Non-pigmented ciliary epithelial cell (primary cell): ENCODE results near the gene PANX1.
"Not testable (repeated sequence)": the region's sequence is repeated elsewhere in the genome, so short reads cannot be mapped to it uniquely, and the experiment has no call there.

Experiments used
- DNase-seq: peaks from one replicate; pipeline ENCODE4 v3.0.0-alpha.2; 2010; ENCODE audit warnings: low read depth

Gene PANX1

GRCh38 chr11:94150056-94150455 is 21.4 kb downstream of the PANX1 start:
- no peak for DNase-seq

DNA sequence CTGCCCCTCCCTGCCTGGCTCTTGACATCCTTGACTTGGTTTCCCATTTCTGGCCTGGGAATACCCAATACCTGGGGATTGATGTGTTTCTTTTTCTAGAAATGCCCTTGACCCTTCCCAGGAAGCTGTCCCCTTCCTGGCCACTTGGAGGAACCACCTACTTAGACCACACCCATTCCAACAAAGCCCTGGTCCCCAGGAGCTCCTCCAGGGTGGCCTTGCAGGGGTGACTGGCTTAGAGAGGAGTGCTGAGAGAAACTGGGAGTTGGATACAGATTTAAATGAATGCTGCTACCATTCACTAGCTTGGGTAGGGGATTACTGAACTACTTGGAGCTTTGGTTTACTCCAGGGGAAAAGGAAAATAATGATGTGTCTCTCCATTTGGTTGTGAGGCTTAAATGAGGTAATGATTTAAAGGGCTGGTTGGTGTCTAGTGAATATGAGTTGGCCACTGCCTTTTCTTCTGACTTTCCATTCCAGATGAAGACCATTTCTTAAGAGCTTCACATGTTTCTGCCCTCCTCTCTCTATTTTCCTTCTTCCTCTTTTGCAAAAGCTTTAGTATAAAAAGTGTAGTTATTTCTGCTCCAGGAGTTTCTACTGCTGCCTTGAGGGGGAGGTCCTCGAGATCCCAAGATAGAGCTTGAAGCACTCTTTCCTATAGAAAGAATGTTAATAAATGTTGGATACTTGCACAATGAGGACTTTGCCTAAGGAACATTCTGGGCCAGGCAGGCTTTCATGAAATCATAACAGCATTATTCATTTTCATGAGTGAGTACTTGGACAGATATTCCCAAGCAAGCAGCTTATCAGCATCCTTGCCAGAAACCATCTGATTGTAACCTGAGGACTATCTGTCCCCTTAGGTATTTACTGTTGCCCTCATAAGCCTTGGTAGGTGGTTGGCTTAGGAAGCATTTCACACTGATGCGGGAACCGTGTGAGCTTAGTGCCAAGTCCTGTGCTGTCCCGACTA is 22.4 kb downstream of the PANX1 start:
- no peak for DNase-seq

- no peak for DNase-seq
These were observed 23.4 kb downstream of the PANX1 start for GRCh38 chr11:94151903-94152677.

GRCh38 chr11:94152678-94153065 is 24.0 kb downstream of the PANX1 start:
- DNase-seq: no peak

- no peak for DNase-seq
These were observed 24.7 kb downstream of the PANX1 start for GRCh38 chr11:94153320-94153719.

- DNase-seq: no peak
These were observed 25.6 kb downstream of the PANX1 start for GRCh38 chr11:94154095-94154856.

- DNase-seq: not testable (repeated sequence)
These were observed 28.7 kb downstream of the PANX1 start for GRCh38 chr11:94157339-94157738.

- no peak for DNase-seq
These were observed 40.2 kb downstream of the PANX1 start for GRCh38 chr11:94168882-94169281.

DNA sequence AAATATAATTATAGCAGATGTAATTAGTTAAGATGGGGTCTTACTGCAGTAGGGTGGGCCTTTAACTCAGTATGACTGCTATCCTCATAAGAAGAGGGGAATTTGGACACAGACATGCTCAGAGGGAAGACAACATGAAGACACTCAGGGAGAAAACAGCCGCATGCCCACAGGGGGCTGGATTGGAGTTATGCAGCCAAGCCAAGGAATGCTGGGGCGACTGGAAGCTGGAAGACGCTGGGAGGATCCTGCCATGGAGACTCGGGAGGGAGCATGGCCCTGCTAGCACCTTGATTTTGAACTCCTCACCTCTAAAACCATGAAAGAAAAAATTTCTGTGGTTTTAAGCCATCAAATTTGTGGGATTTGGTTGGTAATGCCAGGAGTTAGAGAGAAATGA is 40.9 kb downstream of the PANX1 start:
- DNase-seq: no peak

- no peak for DNase-seq
These were observed 41.4 kb downstream of the PANX1 start for GRCh38 chr11:94169930-94170545.

- no peak for DNase-seq
These were observed 42.3 kb downstream of the PANX1 start for GRCh38 chr11:94170953-94171352.

DNA sequence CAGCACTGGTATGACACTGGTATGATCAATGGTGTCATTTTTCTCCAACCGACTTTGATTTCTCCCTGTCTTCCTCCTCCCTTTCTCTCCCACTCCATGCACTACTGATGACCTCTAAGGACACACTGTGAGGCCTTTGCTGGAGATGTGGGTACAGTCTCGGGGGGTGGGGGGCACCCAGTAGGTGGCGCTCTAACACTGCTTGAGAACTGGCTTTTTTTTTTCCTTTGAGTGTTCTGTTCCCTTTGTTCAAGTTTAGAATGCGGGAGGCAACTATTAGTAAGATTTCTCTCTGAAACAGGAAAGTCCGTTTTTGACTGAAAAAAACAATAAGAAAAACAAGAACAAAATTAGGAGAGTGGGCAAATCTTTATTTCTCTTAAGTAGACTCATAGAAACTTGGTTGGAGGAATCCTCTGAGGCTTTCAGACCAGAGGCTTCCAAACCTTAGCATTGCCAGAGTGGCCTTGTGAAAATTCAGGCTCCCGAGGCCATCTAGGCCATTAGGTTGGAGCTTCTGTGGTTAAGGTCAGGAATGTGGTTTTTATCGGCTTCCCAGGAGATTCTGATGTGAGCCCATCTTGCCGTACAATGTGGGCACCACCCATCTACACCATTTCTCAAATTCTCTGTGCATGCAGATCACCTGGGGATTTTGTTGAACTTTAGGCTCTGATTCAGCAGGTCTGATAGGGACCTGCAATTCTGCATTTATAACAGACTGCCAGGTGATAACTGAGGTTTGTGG is 43.2 kb downstream of the PANX1 start:
- DNase-seq: no peak

- DNase-seq: peak; percentile 76
These were observed 46.9 kb downstream of the PANX1 start for GRCh38 chr11:94175535-94175934.

DNA sequence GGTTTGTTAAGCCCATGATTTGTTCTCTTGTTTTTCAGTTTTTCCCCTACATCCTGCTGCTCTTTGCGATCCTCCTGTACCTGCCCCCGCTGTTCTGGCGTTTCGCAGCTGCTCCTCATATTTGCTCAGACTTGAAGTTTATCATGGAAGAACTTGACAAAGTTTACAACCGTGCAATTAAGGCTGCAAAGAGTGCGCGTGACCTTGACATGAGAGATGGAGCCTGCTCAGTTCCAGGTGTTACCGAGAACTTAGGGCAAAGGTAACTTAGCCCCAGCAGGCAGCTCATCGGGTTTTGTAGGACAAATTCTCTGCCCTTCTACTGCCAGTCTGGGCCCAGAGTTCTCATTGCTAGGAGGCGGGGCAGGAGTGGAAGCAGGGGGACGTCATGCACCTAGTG is 49.7 kb downstream of the PANX1 start:
- DNase-seq: no peak

- DNase-seq: no peak
These were observed 51.1 kb downstream of the PANX1 start for GRCh38 chr11:94179696-94180095.

- no peak for DNase-seq
These were observed 52.9 kb downstream of the PANX1 start for GRCh38 chr11:94181526-94181925.

DNA sequence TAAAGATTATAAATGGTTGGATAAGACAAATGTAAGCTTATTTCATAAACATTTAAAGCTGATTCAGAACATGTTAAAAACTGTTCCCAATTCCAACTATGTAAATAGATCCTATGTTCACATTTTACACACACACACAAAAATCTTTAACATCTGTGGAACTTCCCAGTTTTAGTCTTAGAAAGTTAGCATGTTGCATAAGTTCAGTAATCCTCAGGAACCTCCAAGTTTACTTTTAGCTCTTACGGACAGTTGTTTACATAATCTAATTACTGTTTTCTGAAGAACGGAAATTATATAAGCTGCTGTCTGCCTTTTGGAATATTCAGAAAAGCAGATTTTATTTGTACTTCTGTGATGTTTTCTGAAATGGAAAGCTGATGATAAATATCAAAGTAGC is 53.3 kb downstream of the PANX1 start:
- no peak for DNase-seq

DNA sequence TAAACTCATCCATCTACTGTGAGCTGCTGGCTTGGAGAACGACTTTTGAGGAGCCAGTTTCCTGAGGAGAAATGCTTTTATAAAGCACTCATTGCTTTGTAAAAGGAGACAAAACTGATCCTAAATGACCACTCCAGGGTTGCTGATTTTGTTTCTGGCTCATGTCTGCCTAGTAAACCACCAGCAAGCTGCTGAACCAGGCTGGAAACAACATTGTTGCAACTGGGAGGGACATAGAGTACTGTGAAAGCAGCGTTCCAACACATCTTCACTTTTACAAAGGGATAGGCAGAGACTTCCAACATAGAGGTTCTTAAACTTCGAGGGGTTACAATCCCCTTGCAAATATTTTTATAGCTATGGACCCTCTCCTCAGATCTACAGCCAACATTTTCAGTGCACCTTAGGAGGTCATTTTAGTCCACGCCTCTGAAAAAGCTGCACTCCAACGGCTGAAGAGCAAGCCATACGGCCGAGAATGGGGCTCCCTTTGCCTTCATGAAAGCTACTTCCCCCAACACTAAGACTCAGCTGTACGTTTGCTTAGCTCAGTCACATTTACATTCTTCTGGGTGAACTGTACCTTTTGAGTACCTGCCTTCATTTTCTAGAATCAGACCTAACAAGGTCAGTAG is 54.7 kb downstream of the PANX1 start:
- DNase-seq: no peak

DNA sequence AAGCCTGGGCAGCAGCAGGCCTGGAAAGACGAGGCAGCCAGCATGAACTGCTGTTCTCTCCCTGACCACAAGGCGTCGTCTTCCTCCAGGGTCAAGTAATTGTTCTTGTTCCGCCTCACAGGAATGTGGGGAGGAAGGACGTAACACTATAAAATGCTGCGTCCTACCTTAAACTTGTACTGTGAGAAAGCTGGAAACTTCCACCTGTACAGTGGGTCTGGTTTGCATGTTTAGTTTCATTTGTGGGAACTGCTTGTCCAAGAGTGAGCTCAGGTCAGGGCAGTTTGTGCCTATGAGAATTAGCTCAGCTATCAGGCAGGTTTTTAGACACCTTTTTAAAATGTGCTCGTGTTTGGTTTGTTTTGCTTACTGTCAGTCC is 55.2 kb downstream of the PANX1 start:
- DNase-seq: peak; percentile 22

- no peak for DNase-seq
These were observed 55.7 kb downstream of the PANX1 start for GRCh38 chr11:94184362-94184761.

DNA sequence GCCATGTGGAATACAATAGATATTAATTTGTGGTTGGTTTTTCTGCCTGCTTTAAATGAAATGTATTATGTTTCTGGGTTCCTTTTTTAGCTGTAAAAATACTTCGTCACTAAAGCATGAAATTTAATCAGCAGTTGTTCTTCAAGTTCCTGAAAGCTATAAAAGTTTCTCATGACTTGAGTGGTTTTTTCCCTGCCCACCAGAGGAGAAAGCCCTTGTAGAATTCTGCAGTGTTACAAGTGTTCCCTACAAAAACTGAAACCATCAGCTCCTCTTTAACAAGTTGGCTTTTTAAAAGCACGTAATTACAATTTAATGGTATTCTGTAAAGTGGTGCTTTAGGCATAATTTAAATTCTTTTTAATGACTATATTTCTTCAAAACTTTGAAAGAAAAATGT is 56.2 kb downstream of the PANX1 start:
- no peak for DNase-seq
